HepG2 (cell line): ENCODE results near the gene NATD1. TPM values are rescaled to one million over a fixed set of nuclear protein-coding genes. Genes with fewer than 3 reads are reported as not detected.

ENCODE experiments used
- AHR ChIP-seq: IDR thresholded peaks from 2 replicates; pipeline ENCODE4 v1.6.1; 2018; ENCODE audit warnings: missing genetic modification reagents, missing compliant biosample characterization
- CHD4 ChIP-seq: fragments of 200-600 bp; sonication (generic); IDR thresholded peaks from 2 replicates; pipeline ENCODE4 v1.7.0; 2017; ENCODE audit warnings: mild to moderate bottlenecking, low read length, borderline replicate concordance
- EHMT2 ChIP-seq: fragments of 200-600 bp; sonication (generic); IDR thresholded peaks from 2 replicates; pipeline ENCODE4 v1.7.0; 2017; ENCODE audit warnings: antibody characterized with exemption, low read depth, low read length, borderline replicate concordance
- FOXM1 ChIP-seq: sonication (generic); formaldehyde crosslinking; IDR thresholded peaks from 2 replicates; pipeline ENCODE4 v1.5.0; 2020; ENCODE audit warnings: missing genetic modification reagents
- HNRNPH1 ChIP-seq: fragments of 200-400 bp; formaldehyde crosslinking; optimal IDR thresholded peaks from 2 replicates; pipeline ENCODE3; 2017; ENCODE audit warnings: mild to moderate bottlenecking, low read depth, low read length
- HOXA3 ChIP-seq: sonication (generic); formaldehyde crosslinking; IDR thresholded peaks from 2 replicates; pipeline ENCODE4 v1.5.0; 2020; ENCODE audit warnings: missing genetic modification reagents
- KLF13 ChIP-seq: sonication (generic); formaldehyde crosslinking; IDR thresholded peaks from 2 replicates; pipeline ENCODE4 v1.4.0; 2020; ENCODE audit warnings: mild to moderate bottlenecking, missing genetic modification reagents
- MBD4 ChIP-seq: IDR thresholded peaks from 2 replicates; pipeline ENCODE4 v1.6.1; 2012; ENCODE audit warnings: low read length, inconsistent platforms, borderline replicate concordance
- MED8 ChIP-seq: sonication (generic); formaldehyde crosslinking; IDR thresholded peaks from 2 replicates; pipeline ENCODE4 v1.8.1; 2023; ENCODE audit warnings: mild to moderate bottlenecking, missing genetic modification reagents; ENCODE audit not compliant: insufficient replicate concordance
- MIXL1 ChIP-seq: IDR thresholded peaks from 2 replicates; pipeline ENCODE4 v1.6.1; 2016
- NFIC ChIP-seq: IDR thresholded peaks from 2 replicates; pipeline ENCODE4 v1.6.1; 2012; ENCODE audit warnings: mild to moderate bottlenecking, low read length, inconsistent platforms
- TBL1XR1 ChIP-seq: fragments of 150-350 bp; IDR thresholded peaks from 2 replicates; pipeline ENCODE4 v1.6.1; 2014; ENCODE audit warnings: borderline replicate concordance, low read length; ENCODE audit not compliant: partially characterized antibody
- TBX2 ChIP-seq: sonication (generic); formaldehyde crosslinking; IDR thresholded peaks from 2 replicates; pipeline ENCODE4 v1.5.0; 2020; ENCODE audit warnings: missing genetic modification reagents, mild to moderate bottlenecking, borderline replicate concordance
- TOPORS ChIP-seq: sonication (generic); formaldehyde crosslinking; IDR thresholded peaks from 2 replicates; pipeline ENCODE4 v1.8.0; 2023; ENCODE audit warnings: mild to moderate bottlenecking, missing genetic modification reagents
- ZNF337 ChIP-seq: sonication (generic); formaldehyde crosslinking; IDR thresholded peaks from 2 replicates; pipeline ENCODE4 v1.5.1; 2020; ENCODE audit warnings: missing genetic modification reagents, low read depth, mild to moderate bottlenecking, borderline replicate concordance
- ZNF589 ChIP-seq: sonication (generic); formaldehyde crosslinking; conservative IDR thresholded peaks from 2 replicates; pipeline ENCODE4 v1.8.0; 2022; ENCODE audit warnings: mild to moderate bottlenecking, moderate library complexity, missing genetic modification reagents
- ZNF724P ChIP-seq: sonication (generic); formaldehyde crosslinking; IDR thresholded peaks from 2 replicates; pipeline ENCODE4 v1.8.0; 2022; ENCODE audit warnings: missing genetic modification reagents, borderline replicate concordance
- ZNF83 ChIP-seq: sonication (generic); formaldehyde crosslinking; IDR thresholded peaks from 2 replicates; pipeline ENCODE4 v1.4.0; 2020; ENCODE audit warnings: missing genetic modification reagents, mild to moderate bottlenecking, borderline replicate concordance
- polyA plus RNA-seq, 8 experiments: library from polyadenylated mRNA; depleted of rRNA in 3 of 8; stranded (reverse) in 7 of 8; unstranded in 1 of 8; fragments of >200 nt; fragmentation: Illumina TruSeq in 4 of 8; extraction: Trizol in 4 of 8; gene quantifications; 2 replicates each; pipeline versions ENCODE4 v1.2.1 to v1.2.3, GENCODE V29; 2011 to 2016; ENCODE audit warnings: low read depth in 4 of 8, missing spikeins in 1 of 8, mixed read lengths in 1 of 8; ENCODE audit not compliant: insufficient read depth in 1 of 8
- total RNA-seq, 5 experiments: library from RNA; depleted of rRNA; stranded (reverse); fragments of >200 nt; fragmentation: Illumina TruSeq; extraction: Trizol; gene quantifications; 2 replicates each; pipeline ENCODE4 v1.2.3, GENCODE V29; 2016; ENCODE audit warnings: low read depth in 1 of 5
- TF ChIP-seq, protein P1 (sequence below): sonication (generic); formaldehyde crosslinking; IDR thresholded peaks from 2 replicates; pipeline ENCODE4 v1.4.0; 2020; ENCODE audit warnings: low read depth, mild to moderate bottlenecking, missing genetic modification reagents
- TF ChIP-seq, protein P2 (sequence below): sonication (generic); formaldehyde crosslinking; IDR thresholded peaks from 2 replicates; pipeline ENCODE4 v1.5.0; 2020; ENCODE audit warnings: mild to moderate bottlenecking, missing genetic modification reagents
- TF ChIP-seq, protein P3 (sequence below), 2 experiments: fragments of 450-650 bp in 1 of 2; sonication (generic) in 1 of 2; formaldehyde crosslinking; IDR thresholded peaks; 2 replicates each; pipeline versions ENCODE4 v1.5.0 to v1.8.0; 2020 to 2022; ENCODE audit warnings: mild to moderate bottlenecking in 1 of 2, missing genetic modification reagents in 1 of 2
- TF ChIP-seq, protein P4 (sequence below): sonication (generic); formaldehyde crosslinking; conservative IDR thresholded peaks from 2 replicates; pipeline ENCODE4 v1.4.0; 2020; ENCODE audit warnings: missing genetic modification reagents
- TF ChIP-seq, protein P5 (sequence below): sonication (generic); formaldehyde crosslinking; IDR thresholded peaks from 2 replicates; pipeline ENCODE4 v1.5.0; 2020; ENCODE audit warnings: missing genetic modification reagents

Gene NATD1
- total and polyA plus RNA-seq, 2 of the 13 experiments (the other 11 are each of a cell fraction or from before 2014, with no cell fraction given) = 0.31 to 2.3 TPM

DNA sequence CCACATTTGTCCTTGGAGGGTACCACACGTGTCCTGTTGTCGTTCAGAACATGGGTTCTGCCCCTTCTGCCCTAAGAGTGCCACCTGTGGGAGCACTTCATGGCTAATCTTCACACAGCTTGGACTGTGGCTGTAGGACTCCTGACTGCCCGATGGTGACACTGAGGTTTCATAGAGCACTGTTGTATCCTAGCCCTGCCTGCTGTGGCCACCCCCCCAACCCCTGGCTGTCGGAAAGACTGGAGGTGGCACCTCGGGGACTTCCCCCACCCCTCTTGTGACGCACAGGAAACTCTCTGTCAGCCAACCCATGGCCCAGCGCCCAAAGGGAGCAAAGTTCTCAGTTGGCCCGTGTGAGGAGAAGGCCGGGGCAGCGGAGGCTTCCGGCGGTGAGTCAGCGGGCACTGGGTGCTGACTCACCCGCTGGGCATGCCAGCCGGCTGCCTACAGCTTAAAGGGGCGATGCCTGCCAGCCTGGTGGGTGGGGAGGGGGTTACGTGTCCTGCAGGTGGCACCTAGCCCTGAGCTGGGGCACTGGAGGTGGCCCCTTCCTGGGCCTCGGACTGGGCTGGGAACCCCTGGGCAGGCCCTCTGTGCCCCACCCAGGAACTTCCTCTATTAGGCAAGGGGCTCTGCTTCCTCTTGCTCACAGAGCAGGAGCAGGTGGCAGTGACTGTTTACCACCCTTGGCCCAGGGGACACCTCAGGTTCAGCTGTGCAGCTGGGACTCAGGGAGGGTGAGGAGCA, 34.7 kb upstream of the NATD1 start (continued):
- TF ChIP-seq NFIC (no peak), ZNF724P (no peak), CHD4 (peak; percentile 58; the same call in 1 of the 2 replicates), FOXM1 (no peak), KLF13 (CRISPR knock-in tag) (no peak), AHR (no peak), TBX2 (CRISPR knock-in tag) (peak; percentile 82; the same call in 1 of the 2 replicates), MIXL1 (CRISPR knock-in tag) (no peak), MBD4 (no peak), HOXA3 (peak; percentile 80), ZNF589 (no peak), EHMT2 (no peak; the same call in 1 of the 2 replicates), ZNF83 (CRISPR knock-in tag) (no peak), MED8 (CRISPR knock-in tag) (peak; percentile 39), TOPORS (CRISPR knock-in tag) (no peak), HNRNPH1 (no peak), TBL1XR1 (no peak), ZNF337 (CRISPR knock-in tag) (no peak)
- TF ChIP-seq, protein P1, sequence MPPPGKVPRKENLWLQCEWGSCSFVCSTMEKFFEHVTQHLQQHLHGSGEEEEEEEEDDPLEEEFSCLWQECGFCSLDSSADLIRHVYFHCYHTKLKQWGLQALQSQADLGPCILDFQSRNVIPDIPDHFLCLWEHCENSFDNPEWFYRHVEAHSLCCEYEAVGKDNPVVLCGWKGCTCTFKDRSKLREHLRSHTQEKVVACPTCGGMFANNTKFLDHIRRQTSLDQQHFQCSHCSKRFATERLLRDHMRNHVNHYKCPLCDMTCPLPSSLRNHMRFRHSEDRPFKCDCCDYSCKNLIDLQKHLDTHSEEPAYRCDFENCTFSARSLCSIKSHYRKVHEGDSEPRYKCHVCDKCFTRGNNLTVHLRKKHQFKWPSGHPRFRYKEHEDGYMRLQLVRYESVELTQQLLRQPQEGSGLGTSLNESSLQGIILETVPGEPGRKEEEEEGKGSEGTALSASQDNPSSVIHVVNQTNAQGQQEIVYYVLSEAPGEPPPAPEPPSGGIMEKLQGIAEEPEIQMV (CRISPR knock-in tag) = no peak
- TF ChIP-seq, protein P2, sequence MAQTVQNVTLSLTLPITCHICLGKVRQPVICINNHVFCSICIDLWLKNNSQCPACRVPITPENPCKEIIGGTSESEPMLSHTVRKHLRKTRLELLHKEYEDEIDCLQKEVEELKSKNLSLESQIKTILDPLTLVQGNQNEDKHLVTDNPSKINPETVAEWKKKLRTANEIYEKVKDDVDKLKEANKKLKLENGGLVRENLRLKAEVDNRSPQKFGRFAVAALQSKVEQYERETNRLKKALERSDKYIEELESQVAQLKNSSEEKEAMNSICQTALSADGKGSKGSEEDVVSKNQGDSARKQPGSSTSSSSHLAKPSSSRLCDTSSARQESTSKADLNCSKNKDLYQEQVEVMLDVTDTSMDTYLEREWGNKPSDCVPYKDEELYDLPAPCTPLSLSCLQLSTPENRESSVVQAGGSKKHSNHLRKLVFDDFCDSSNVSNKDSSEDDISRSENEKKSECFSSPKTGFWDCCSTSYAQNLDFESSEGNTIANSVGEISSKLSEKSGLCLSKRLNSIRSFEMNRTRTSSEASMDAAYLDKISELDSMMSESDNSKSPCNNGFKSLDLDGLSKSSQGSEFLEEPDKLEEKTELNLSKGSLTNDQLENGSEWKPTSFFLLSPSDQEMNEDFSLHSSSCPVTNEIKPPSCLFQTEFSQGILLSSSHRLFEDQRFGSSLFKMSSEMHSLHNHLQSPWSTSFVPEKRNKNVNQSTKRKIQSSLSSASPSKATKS (CRISPR knock-in tag) = no peak
- TF ChIP-seq, protein P3, sequence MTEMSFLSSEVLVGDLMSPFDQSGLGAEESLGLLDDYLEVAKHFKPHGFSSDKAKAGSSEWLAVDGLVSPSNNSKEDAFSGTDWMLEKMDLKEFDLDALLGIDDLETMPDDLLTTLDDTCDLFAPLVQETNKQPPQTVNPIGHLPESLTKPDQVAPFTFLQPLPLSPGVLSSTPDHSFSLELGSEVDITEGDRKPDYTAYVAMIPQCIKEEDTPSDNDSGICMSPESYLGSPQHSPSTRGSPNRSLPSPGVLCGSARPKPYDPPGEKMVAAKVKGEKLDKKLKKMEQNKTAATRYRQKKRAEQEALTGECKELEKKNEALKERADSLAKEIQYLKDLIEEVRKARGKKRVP (CRISPR knock-in tag; IDR thresholded peaks at IDR 0.05) = no peak
- TF ChIP-seq, protein P4, sequence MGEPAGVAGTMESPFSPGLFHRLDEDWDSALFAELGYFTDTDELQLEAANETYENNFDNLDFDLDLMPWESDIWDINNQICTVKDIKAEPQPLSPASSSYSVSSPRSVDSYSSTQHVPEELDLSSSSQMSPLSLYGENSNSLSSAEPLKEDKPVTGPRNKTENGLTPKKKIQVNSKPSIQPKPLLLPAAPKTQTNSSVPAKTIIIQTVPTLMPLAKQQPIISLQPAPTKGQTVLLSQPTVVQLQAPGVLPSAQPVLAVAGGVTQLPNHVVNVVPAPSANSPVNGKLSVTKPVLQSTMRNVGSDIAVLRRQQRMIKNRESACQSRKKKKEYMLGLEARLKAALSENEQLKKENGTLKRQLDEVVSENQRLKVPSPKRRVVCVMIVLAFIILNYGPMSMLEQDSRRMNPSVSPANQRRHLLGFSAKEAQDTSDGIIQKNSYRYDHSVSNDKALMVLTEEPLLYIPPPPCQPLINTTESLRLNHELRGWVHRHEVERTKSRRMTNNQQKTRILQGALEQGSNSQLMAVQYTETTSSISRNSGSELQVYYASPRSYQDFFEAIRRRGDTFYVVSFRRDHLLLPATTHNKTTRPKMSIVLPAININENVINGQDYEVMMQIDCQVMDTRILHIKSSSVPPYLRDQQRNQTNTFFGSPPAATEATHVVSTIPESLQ (CRISPR knock-in tag) = no peak
- TF ChIP-seq, protein P5, sequence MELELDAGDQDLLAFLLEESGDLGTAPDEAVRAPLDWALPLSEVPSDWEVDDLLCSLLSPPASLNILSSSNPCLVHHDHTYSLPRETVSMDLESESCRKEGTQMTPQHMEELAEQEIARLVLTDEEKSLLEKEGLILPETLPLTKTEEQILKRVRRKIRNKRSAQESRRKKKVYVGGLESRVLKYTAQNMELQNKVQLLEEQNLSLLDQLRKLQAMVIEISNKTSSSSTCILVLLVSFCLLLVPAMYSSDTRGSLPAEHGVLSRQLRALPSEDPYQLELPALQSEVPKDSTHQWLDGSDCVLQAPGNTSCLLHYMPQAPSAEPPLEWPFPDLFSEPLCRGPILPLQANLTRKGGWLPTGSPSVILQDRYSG = no peak
